ENCODE results near the gene ZMYND8. TPM values are rescaled to one million over a fixed set of nuclear protein-coding genes. Genes with fewer than 3 reads are reported as not detected.

Gene ZMYND8
- total and polyA plus RNA-seq, 2 of the 4 experiments (the other 2 are of a cell fraction) = 24.0 to 28.2 TPM

DNA sequence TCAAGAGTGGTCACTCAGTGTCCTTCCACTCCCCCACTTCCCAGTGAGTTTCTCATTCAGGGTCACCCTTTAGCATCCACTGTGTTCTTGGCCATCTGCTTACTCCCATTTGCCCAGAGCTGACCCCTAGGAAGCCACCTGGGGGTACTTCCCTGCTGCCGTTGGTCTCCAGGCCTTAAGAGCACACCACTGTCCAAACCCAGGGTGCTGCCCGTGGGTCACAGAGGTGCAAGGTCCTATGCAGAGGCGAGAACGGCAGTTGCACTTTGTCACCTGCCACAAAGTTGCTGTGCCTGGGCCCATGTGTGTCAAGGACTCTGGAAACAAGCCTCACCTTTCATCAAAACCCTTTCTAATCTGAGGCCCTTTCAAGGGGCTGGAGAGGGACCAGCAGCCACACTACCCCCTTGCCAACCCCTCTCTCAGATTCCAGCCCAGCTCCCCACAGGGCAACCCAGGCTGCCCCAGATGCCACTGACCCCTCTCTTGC is 191.1 kb downstream of the ZMYND8 start:
- H4K5ac ChIP-seq (ENCODE audit: low read depth, low read length) = no peak overlapping the region
- POLR2A ChIA-PET (ENCODE audit: unreplicated experiment) = no interaction called here
- H3K9me1 ChIP-seq (ENCODE audit: insufficient read depth, low read length) = 0 out of 2 replicates have a peak, but pooled peaks cover 5% of the 10 kb centered on the region
- no peak overlapping the region for H4K91ac ChIP-seq (ENCODE audit: insufficient read depth, low read depth, low read length)
- no peak for ATAC-seq (ENCODE audit: low read depth)
- WGBS, 2 experiments (ENCODE audit: extremely low coverage in 2 of 2, insufficient read length in 1 of 2) = no CpG with 5 or more reads among the region's 4 CpGs
- no peak overlapping the region for H3K56ac ChIP-seq (ENCODE audit: extremely low read depth, insufficient read depth, low read length)
- no peak overlapping the region for H3K18ac ChIP-seq (ENCODE audit: low read depth, low read length)
- H2BK15ac ChIP-seq (ENCODE audit: low read depth, low read length) = no peak overlapping the region
- H2BK120ac ChIP-seq (ENCODE audit: low read depth, low read length) = no peak overlapping the region
- no peak for DNase-seq
- in situ Hi-C loops (cut with MboI; ENCODE audit: low sequenced_read_pairs) = no loop called here
- CTCF ChIA-PET = no interaction called here
- intact Hi-C loops (cut with micrococcal nuclease) = no loop called here
- H3K4me2 ChIP-seq (ENCODE audit: low read depth, low read length) = no peak overlapping the region
- no peak overlapping the region for H3K23ac ChIP-seq (ENCODE audit: low read depth, low read length)
- H2AK5ac ChIP-seq (ENCODE audit: low read depth, low read length) = no peak overlapping the region
- H3K27me3 ChIP-seq (ENCODE audit: control insufficient read depth, insufficient read depth, low read length) = no peaks in the 10 kb centered on the region
- H3K79me1 ChIP-seq (ENCODE audit: low read depth in 1 of 2, low read length in 2 of 2) = no peaks in the 10 kb centered on the region
- dilution Hi-C loops (cut with HindIII; ENCODE audit: low sequenced_read_pairs, unreplicated experiment) = no loop called here
- H3K14ac ChIP-seq (replicated peaks; ENCODE audit: low read depth, low read length) = no peak overlapping the region
- no peaks in the 10 kb centered on the region for H3K9me3 ChIP-seq (ENCODE audit: control insufficient read depth, insufficient read depth, low read length)
- H4K20me1 ChIP-seq (ENCODE audit: insufficient read depth, low read length) = no peaks in the 10 kb centered on the region
- H4K8ac ChIP-seq (ENCODE audit: low read depth in 2 of 2, low read length in 2 of 2) = no peak overlapping the region
- TF ChIP-seq, protein P1, sequence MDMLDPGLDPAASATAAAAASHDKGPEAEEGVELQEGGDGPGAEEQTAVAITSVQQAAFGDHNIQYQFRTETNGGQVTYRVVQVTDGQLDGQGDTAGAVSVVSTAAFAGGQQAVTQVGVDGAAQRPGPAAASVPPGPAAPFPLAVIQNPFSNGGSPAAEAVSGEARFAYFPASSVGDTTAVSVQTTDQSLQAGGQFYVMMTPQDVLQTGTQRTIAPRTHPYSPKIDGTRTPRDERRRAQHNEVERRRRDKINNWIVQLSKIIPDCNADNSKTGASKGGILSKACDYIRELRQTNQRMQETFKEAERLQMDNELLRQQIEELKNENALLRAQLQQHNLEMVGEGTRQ (IDR thresholded peaks at IDR 0.05; ENCODE audit: low read depth, low read length) = no peak
- TF ChIP-seq FOS (IDR thresholded peaks at IDR 0.05; ENCODE audit: low read depth, low read length) (no peak), CHD1 (IDR thresholded peaks at IDR 0.05; ENCODE audit: low read depth, low read length) (no peak), RCOR1 (IDR thresholded peaks at IDR 0.05; ENCODE audit: insufficient replicate concordance, low read length) (no peak), MAZ (IDR thresholded peaks at IDR 0.05; ENCODE audit: borderline replicate concordance, low read depth, low read length) (no peak), BHLHE40 (IDR thresholded peaks at IDR 0.05; ENCODE audit: low read depth, low read length) (no peak), SMC3 (IDR thresholded peaks at IDR 0.05; ENCODE audit: low read depth, low read length) (no peak), MAFK (IDR thresholded peaks at IDR 0.05; ENCODE audit: low read depth, low read length) (no peak), MXI1 (IDR thresholded peaks at IDR 0.05; ENCODE audit: borderline replicate concordance, low read depth, low read length) (no peak), NFE2L2 (IDR thresholded peaks at IDR 0.05; ENCODE audit: low read depth, low read length) (no peak), CEBPB (IDR thresholded peaks at IDR 0.05; ENCODE audit: low read depth, low read length) (no peak), RAD21 (IDR thresholded peaks at IDR 0.05; ENCODE audit: low read length) (no peak), POLR2A (IDR thresholded peaks at IDR 0.05; ENCODE audit: low read depth, low read length) (no peak), RFX5 (IDR thresholded peaks at IDR 0.05; ENCODE audit: low read depth, low read length) (no peak)
- TF ChIP-seq, protein P2, sequence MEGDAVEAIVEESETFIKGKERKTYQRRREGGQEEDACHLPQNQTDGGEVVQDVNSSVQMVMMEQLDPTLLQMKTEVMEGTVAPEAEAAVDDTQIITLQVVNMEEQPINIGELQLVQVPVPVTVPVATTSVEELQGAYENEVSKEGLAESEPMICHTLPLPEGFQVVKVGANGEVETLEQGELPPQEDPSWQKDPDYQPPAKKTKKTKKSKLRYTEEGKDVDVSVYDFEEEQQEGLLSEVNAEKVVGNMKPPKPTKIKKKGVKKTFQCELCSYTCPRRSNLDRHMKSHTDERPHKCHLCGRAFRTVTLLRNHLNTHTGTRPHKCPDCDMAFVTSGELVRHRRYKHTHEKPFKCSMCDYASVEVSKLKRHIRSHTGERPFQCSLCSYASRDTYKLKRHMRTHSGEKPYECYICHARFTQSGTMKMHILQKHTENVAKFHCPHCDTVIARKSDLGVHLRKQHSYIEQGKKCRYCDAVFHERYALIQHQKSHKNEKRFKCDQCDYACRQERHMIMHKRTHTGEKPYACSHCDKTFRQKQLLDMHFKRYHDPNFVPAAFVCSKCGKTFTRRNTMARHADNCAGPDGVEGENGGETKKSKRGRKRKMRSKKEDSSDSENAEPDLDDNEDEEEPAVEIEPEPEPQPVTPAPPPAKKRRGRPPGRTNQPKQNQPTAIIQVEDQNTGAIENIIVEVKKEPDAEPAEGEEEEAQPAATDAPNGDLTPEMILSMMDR (conservative IDR thresholded peaks at IDR 0.05; ENCODE audit: low read depth, low read length) = no peak
- TF ChIP-seq, protein P3, sequence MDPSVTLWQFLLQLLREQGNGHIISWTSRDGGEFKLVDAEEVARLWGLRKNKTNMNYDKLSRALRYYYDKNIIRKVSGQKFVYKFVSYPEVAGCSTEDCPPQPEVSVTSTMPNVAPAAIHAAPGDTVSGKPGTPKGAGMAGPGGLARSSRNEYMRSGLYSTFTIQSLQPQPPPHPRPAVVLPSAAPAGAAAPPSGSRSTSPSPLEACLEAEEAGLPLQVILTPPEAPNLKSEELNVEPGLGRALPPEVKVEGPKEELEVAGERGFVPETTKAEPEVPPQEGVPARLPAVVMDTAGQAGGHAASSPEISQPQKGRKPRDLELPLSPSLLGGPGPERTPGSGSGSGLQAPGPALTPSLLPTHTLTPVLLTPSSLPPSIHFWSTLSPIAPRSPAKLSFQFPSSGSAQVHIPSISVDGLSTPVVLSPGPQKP (IDR thresholded peaks at IDR 0.05; ENCODE audit: borderline replicate concordance, low read depth, low read length) = no peak
- H3K4ac ChIP-seq (ENCODE audit: low read depth, low read length) = no peak overlapping the region
- no TSS peak for BruUV-seq (replicated peaks)
- H3K4me1 ChIP-seq (ENCODE audit: control insufficient read depth, insufficient read depth, low read length) = no peaks in the 10 kb centered on the region
- H3K36me3 ChIP-seq (ENCODE audit: control insufficient read depth, insufficient read depth, low read length) = no peaks in the 10 kb centered on the region
- no peak overlapping the region for H3K4me3 ChIP-seq (ENCODE audit: insufficient read depth, low read depth, low read length)
- H3K27ac ChIP-seq (ENCODE audit: insufficient read depth, low read length) = no peak overlapping the region
- no peak overlapping the region for H3K9ac ChIP-seq (ENCODE audit: low read depth, low read length)
- H2BK20ac ChIP-seq (ENCODE audit: low read depth, low read length) = no peak overlapping the region
- H2BK5ac ChIP-seq (ENCODE audit: low read depth, low read length, poor library complexity, severe bottlenecking) = no peak overlapping the region
- H2AFZ ChIP-seq (replicated peaks; ENCODE audit: low read length, poor library complexity) = no peak overlapping the region
- no peak overlapping the region for H2AK9ac ChIP-seq (replicated peaks; ENCODE audit: low read depth, low read length, poor library complexity)

Measured in IMR-90 (cell line).